ENCODE results near the gene PLEKHG1.

DNA sequence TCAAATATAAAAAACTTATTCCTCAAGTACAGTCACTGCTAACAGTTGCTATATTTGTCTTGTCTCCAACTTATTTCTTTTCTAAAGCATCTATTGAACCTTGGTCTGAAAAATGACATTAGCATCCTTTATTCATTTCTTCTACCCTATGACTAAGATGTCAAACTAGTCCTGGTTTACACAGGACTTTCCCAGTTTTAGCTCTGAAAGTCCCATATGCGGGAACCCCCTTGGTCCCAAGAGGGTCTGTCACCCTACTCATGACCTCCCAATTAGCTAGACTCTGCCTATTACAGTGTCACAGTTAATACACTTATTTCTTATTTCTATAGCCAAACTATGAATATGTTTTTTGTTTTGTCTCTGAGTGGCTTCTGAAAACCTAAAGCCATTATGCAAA, 37.1 kb downstream of the PLEKHG1 start:
- TF ChIP-seq MAZ (IDR thresholded peaks at IDR 0.05; ENCODE audit: borderline replicate concordance, low read depth, low read length), result no peak
- TF ChIP-seq, protein P1, sequence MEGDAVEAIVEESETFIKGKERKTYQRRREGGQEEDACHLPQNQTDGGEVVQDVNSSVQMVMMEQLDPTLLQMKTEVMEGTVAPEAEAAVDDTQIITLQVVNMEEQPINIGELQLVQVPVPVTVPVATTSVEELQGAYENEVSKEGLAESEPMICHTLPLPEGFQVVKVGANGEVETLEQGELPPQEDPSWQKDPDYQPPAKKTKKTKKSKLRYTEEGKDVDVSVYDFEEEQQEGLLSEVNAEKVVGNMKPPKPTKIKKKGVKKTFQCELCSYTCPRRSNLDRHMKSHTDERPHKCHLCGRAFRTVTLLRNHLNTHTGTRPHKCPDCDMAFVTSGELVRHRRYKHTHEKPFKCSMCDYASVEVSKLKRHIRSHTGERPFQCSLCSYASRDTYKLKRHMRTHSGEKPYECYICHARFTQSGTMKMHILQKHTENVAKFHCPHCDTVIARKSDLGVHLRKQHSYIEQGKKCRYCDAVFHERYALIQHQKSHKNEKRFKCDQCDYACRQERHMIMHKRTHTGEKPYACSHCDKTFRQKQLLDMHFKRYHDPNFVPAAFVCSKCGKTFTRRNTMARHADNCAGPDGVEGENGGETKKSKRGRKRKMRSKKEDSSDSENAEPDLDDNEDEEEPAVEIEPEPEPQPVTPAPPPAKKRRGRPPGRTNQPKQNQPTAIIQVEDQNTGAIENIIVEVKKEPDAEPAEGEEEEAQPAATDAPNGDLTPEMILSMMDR (IDR thresholded peaks at IDR 0.05), result no peak
- no peak for TF ChIP-seq KDM5A (IDR thresholded peaks at IDR 0.05)
- TF ChIP-seq EP300 (IDR thresholded peaks at IDR 0.05), result no peak
- no peak for TF ChIP-seq ZC3H11A (IDR thresholded peaks at IDR 0.05)
- no peak for TF ChIP-seq POLR2A (IDR thresholded peaks at IDR 0.05; ENCODE audit: low read length)
- TF ChIP-seq HOXB5 (CRISPR knock-in tag; IDR thresholded peaks at IDR 0.05), result no peak
- TF ChIP-seq SREBF2 (IDR thresholded peaks at IDR 0.05), result no peak
- TF ChIP-seq JUNB (IDR thresholded peaks at IDR 0.05), result no peak
- TF ChIP-seq JUN (IDR thresholded peaks at IDR 0.05), result no peak
- no peak for TF ChIP-seq ZFP36 (IDR thresholded peaks at IDR 0.05; ENCODE audit: borderline replicate concordance, partially characterized antibody)
